Measurements from ENCODE around the gene ARHGDIA. TPM values are rescaled to one million over a fixed set of nuclear protein-coding genes. Genes with fewer than 3 reads are reported as not detected.

Gene ARHGDIA
- total RNA-seq, 1 donor from 2014 or later: 120 TPM

- Histone ChIP-seq H3K4me1 (peaks cover 17% of the 10 kb centered on the region), H3K9me3 (no peaks in the 10 kb centered on the region), H3K36me3 (peaks cover 0 to 47% of the 10 kb centered on the region in 2 donors), H3K4me3 (no peak overlapping the region), H3K27ac (no peak overlapping the region), H3K27me3 (no peaks in the 10 kb centered on the region)
- TF ChIP-seq POLR2AphosphoS5 (IDR thresholded peaks at IDR 0.05; ENCODE audit: insufficient read depth in 1 of 2, low read depth in 1 of 2) (peak; percentile 34 to 51), CTCF (IDR thresholded peaks at IDR 0.05) (no peak), POLR2A (IDR thresholded peaks at IDR 0.05) (no peak)
- no peak for DNase-seq (ENCODE audit: extremely low spot score in 2 of 2)
- intact Hi-C loops (cut with DNase I): no loop called here
Observed at GRCh38 chr17:81885869-81886548, 14.9 kb upstream of the ARHGDIA start.

- no peaks in the 10 kb centered on the region for H3K9me3 ChIP-seq
- intact Hi-C loops (cut with DNase I): no loop called here
- H3K27ac ChIP-seq: no peak overlapping the region
- peaks cover 0 to 47% of the 10 kb centered on the region in 2 donors for H3K36me3 ChIP-seq
- H3K27me3 ChIP-seq: no peaks in the 10 kb centered on the region
- DNase-seq (ENCODE audit: extremely low spot score in 2 of 2): no peak
- H3K4me3 ChIP-seq: no peak overlapping the region
- TF ChIP-seq POLR2AphosphoS5 (IDR thresholded peaks at IDR 0.05; ENCODE audit: insufficient read depth in 1 of 2, low read depth in 1 of 2) (no peak), CTCF (IDR thresholded peaks at IDR 0.05) (no peak), POLR2A (IDR thresholded peaks at IDR 0.05) (no peak)
- peaks cover 12% of the 10 kb centered on the region for H3K4me1 ChIP-seq
Observed at GRCh38 chr17:81885454-81885853, 14.3 kb upstream of the ARHGDIA start.

GRCh38 chr17:81884968-81885367 lies 13.8 kb upstream of the ARHGDIA start:
- no peaks in the 10 kb centered on the region for H3K9me3 ChIP-seq
- H3K27ac ChIP-seq: no peak overlapping the region
- H3K4me3 ChIP-seq: no peak overlapping the region
- H3K27me3 ChIP-seq: no peaks in the 10 kb centered on the region
- peaks cover 7% of the 10 kb centered on the region for H3K4me1 ChIP-seq
- no peak for TF ChIP-seq POLR2A (IDR thresholded peaks at IDR 0.05)
- no peak for TF ChIP-seq POLR2AphosphoS5 (IDR thresholded peaks at IDR 0.05; ENCODE audit: insufficient read depth in 1 of 2, low read depth in 1 of 2)
- TF ChIP-seq CTCF (IDR thresholded peaks at IDR 0.05): no peak
- intact Hi-C loops (cut with DNase I): no loop called here
- DNase-seq (ENCODE audit: extremely low spot score in 2 of 2): no peak
- H3K36me3 ChIP-seq: peaks cover 0 to 47% of the 10 kb centered on the region in 2 donors

GRCh38 chr17:81884520-81884919 lies 13.4 kb upstream of the ARHGDIA start:
- TF ChIP-seq CTCF (IDR thresholded peaks at IDR 0.05) (no peak), POLR2A (IDR thresholded peaks at IDR 0.05) (no peak), POLR2AphosphoS5 (IDR thresholded peaks at IDR 0.05; ENCODE audit: insufficient read depth in 1 of 2, low read depth in 1 of 2) (no peak)
- Histone ChIP-seq H3K36me3 (peaks cover 0 to 44% of the 10 kb centered on the region in 2 donors), H3K4me1 (peaks cover 3% of the 10 kb centered on the region), H3K4me3 (no peak overlapping the region), H3K9me3 (no peaks in the 10 kb centered on the region), H3K27ac (no peak overlapping the region), H3K27me3 (no peaks in the 10 kb centered on the region)
- intact Hi-C loops (cut with DNase I): no loop called here
- DNase-seq (ENCODE audit: extremely low spot score in 2 of 2): no peak

- no peaks in the 10 kb centered on the region for H3K4me1 ChIP-seq
- intact Hi-C loops (cut with DNase I): no loop called here
- TF ChIP-seq CTCF (IDR thresholded peaks at IDR 0.05): no peak
- no peak for TF ChIP-seq POLR2A (IDR thresholded peaks at IDR 0.05)
- TF ChIP-seq POLR2AphosphoS5 (IDR thresholded peaks at IDR 0.05; ENCODE audit: insufficient read depth in 1 of 2, low read depth in 1 of 2): no peak
- no peaks in the 10 kb centered on the region for H3K36me3 ChIP-seq
- no peaks in the 10 kb centered on the region for H3K9me3 ChIP-seq
- H3K4me3 ChIP-seq: no peak overlapping the region
- DNase-seq (ENCODE audit: extremely low spot score in 2 of 2): no peak
- H3K27ac ChIP-seq: no peak overlapping the region
- H3K27me3 ChIP-seq: no peaks in the 10 kb centered on the region
Observed at GRCh38 chr17:81879121-81879520, 8.0 kb upstream of the ARHGDIA start.

Measured in vagina (tissue), 2 donors.